ENCODE data around the gene MAMSTR.
A peak's percentile ranks its signal among the peaks of the same experiment; 100 is the strongest.

Gene MAMSTR

GRCh38 chr19:48746110-48746509, 26.6 kb upstream of the MAMSTR start:
- no peak for DNase-seq (ENCODE audit: low read depth in 4 of 4, low spot score in 1 of 4)

GRCh38 chr19:48745208-48745995, 25.9 kb upstream of the MAMSTR start:
- peak in 2 of 4 experiments; percentile 21 to 42 for DNase-seq (ENCODE audit: low read depth in 4 of 4, low spot score in 1 of 4)

GRCh38 chr19:48742096-48742495, 22.6 kb upstream of the MAMSTR start:
- no peak for DNase-seq (ENCODE audit: low read depth in 4 of 4, low spot score in 1 of 4)

GRCh38 chr19:48741129-48741999, 21.8 kb upstream of the MAMSTR start:
- no peak for DNase-seq (ENCODE audit: low read depth in 4 of 4, low spot score in 1 of 4)

GRCh38 chr19:48740164-48740972, 20.8 kb upstream of the MAMSTR start, which contains the start of gene RASIP1:
Gene RASIP1 (minus strand): TSS chr19:48740610. CDS start chr19:48740282, 328 bp downstream.
- no peak for DNase-seq (ENCODE audit: low read depth in 4 of 4, low spot score in 1 of 4)

- DNase-seq (ENCODE audit: low read depth in 4 of 4, low spot score in 1 of 4) = no peak
These were observed 20.1 kb upstream of the MAMSTR start for GRCh38 chr19:48739404-48740163.

- DNase-seq (ENCODE audit: low read depth in 4 of 4, low spot score in 1 of 4) = peak; percentile 88 to 95 (median 90)
These were observed 19.3 kb upstream of the MAMSTR start for GRCh38 chr19:48738557-48739403.

GRCh38 chr19:48737360-48737998, 18.0 kb upstream of the MAMSTR start:
- no peak for DNase-seq (ENCODE audit: low read depth in 4 of 4, low spot score in 1 of 4)

- DNase-seq (ENCODE audit: low read depth in 4 of 4, low spot score in 1 of 4) = no peak
These were observed 15.6 kb upstream of the MAMSTR start for GRCh38 chr19:48735031-48735615.

GRCh38 chr19:48734625-48735024, 15.1 kb upstream of the MAMSTR start:
- DNase-seq (ENCODE audit: low read depth in 4 of 4, low spot score in 1 of 4) = no peak

- no peak for DNase-seq (ENCODE audit: low read depth in 4 of 4, low spot score in 1 of 4)
These were observed 11.9 kb upstream of the MAMSTR start for GRCh38 chr19:48731452-48731851.

- DNase-seq (ENCODE audit: low read depth in 4 of 4, low spot score in 1 of 4) = no peak
These were observed 9.6 kb upstream of the MAMSTR start for GRCh38 chr19:48728911-48729664.

GRCh38 chr19:48726556-48726955, 7.0 kb upstream of the MAMSTR start:
- no peak for DNase-seq (ENCODE audit: low read depth in 4 of 4, low spot score in 1 of 4)

GRCh38 chr19:48724796-48725753, 5.5 kb upstream of the MAMSTR start:
- DNase-seq (ENCODE audit: low read depth in 4 of 4, low spot score in 1 of 4) = no peak

- no peak for DNase-seq (ENCODE audit: low read depth in 4 of 4, low spot score in 1 of 4)
These were observed 2.7 kb upstream of the MAMSTR start for GRCh38 chr19:48722196-48722708.

GRCh38 chr19:48720613-48721296, 1.2 kb upstream of the MAMSTR start:
- peak; percentile 70 to 88 (median 87) for DNase-seq (ENCODE audit: low read depth in 4 of 4, low spot score in 1 of 4)
